ENCODE measurements around the gene GLUD1. TPM values are rescaled to one million over a fixed set of nuclear protein-coding genes. Genes with fewer than 3 reads are reported as not detected.
"Not testable (repeated sequence)": the region's sequence is repeated elsewhere in the genome, so short reads cannot be mapped to it uniquely, and the experiment has no call there.

GLUD1 gene
- total RNA-seq, 2 donors from 2014 or later: 134 to 176 TPM

DNA sequence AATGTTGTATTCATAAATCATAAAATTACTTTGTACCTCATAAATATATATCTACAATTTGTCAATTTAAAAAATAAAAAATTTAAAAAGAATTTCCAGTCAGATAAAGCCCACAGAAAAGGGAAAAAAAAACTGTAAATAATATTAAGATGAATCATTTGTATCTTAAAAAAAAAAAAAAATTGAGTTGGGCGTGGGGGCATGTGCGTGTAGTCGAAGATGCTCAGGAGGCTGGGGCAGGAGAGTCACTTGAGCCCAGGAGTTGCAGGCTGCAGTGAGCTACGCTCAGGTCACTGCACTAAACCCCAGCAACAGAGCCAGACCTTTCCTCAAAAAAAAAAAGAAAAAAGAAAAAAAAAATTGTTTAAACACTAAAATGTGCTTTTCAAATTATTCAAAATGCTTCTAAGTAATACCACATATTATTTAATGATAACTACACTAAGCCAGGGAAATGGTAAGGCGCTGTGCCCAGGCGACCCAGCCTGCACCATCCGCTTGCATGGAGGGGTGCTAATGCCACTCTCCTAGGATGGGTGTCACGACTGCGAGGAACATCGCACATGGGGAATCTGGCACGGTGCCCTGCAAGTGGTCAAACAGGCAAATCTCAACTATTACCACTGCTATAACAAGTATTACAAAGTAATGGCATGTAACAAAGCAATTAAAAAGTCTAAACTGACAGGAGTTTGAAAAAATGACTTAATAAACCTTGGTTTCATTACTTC is 15.4 kb downstream of the GLUD1 start:
- Mint-ChIP-seq H3K27ac (no peak overlapping the region), H3K4me1 (peaks cover 31% of the 10 kb centered on the region), H3K9me3 (no peaks in the 10 kb centered on the region), H3K36me3 (ENCODE audit: low read depth) (peaks cover 66% of the 10 kb centered on the region), H3K27me3 (no peaks in the 10 kb centered on the region), H3K4me3 (no peak overlapping the region)
- no peak for ATAC-seq (replicated peaks)

DNA sequence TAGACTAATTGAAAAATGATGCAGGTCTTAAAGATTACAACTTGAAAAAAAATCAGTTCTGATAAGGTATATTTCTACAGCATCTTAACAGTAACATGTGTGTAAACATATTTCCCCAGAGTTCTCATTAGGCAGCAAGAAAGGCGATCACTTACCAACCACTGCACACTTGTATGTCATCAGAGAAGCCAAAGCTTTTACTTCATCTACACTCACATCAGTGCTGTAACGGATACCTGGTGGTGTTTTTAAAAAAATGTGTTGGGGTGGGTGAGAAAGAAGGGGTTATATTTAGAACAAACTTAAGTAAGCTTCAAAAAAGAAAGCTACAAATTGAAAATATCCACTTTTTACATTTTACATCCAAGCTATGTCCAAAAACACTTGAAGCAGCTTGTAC is 18.2 kb downstream of the GLUD1 start:
- ATAC-seq (replicated peaks); H3K9me3 Mint-ChIP-seq; H3K27ac Mint-ChIP-seq; H3K27me3 Mint-ChIP-seq; H3K4me3 Mint-ChIP-seq: not testable (repeated sequence)
- Mint-ChIP-seq H3K4me1 (peaks cover 15% of the 10 kb centered on the region), H3K36me3 (ENCODE audit: low read depth) (peaks cover 42% of the 10 kb centered on the region)

DNA sequence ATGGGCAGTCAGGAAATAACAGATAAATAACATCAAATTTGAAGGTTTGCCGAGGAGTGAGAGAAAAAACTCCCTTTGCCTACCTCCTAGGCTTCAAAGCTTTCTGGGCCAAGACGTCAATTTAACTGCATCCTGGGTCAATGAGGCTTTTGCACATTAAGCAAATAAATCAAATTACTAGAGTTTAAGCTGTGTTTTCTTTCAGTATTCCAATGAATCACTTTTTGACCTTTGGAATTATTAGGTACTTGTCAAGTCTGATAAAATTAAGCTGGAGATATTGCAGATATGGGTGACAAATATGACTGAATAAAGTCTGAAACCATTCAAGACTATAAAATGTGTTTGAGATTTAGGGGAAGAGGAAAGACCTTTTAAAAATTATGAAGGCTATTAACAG is 22.2 kb downstream of the GLUD1 start:
- Mint-ChIP-seq H3K9me3 (no peaks in the 10 kb centered on the region), H3K27me3 (no peaks in the 10 kb centered on the region), H3K4me1 (peaks cover 10% of the 10 kb centered on the region), H3K4me3 (no peak overlapping the region), H3K27ac (no peak overlapping the region), H3K36me3 (ENCODE audit: low read depth) (peaks cover 27% of the 10 kb centered on the region)
- no peak for ATAC-seq (replicated peaks)

DNA sequence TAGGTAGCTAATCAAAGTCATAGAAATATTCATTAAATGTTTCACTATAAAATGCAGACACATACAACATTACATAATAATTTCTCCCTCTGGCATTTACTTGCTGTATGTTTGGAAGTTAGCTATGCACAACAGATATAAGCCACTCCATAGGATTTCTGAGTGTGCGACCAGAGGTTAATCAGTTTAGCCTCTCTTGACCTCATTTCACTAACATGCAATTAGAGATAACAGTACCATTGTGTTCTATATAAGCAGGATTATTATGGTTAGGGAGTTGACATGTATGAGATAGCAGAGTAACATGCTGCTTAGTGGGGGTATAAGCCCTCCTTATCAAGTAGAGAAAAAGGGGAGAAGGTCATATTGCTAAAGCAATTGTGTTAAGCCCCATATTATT is 26.4 kb downstream of the GLUD1 start:
- H3K27me3 Mint-ChIP-seq: no peaks in the 10 kb centered on the region

DNA sequence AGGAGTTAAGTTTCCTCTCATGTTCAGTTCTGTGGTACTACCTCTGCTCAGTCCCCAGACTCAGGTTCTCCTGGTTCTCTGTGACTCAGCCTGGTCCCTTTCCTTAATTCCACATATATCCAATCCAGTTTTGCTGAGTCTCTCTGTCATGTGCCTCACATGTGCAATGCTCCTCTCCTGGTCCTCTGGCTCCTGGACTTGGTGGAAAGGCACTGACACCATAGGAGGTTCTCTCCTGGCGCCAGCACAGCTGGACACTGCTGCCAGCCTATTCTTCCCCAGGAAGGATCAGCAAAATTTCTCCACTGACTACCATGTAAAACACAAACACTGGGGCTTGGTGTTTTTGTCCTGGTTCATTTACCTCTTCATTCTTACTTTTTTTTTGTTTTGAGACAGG is 27.8 kb downstream of the GLUD1 start:
- no peak for ATAC-seq (replicated peaks)
- peaks cover 9% of the 10 kb centered on the region for H3K4me1 Mint-ChIP-seq
- H3K36me3 Mint-ChIP-seq (ENCODE audit: low read depth): no peaks in the 10 kb centered on the region
- H3K27ac Mint-ChIP-seq: peak overlapping the region; percentile 60
- no peaks in the 10 kb centered on the region for H3K9me3 Mint-ChIP-seq
- no peaks in the 10 kb centered on the region for H3K27me3 Mint-ChIP-seq
- no peak overlapping the region for H3K4me3 Mint-ChIP-seq

More for the DNA sequence above, 26.4 kb downstream of the GLUD1 start:
- ATAC-seq (replicated peaks): no peak
- H3K4me3 Mint-ChIP-seq: no peak overlapping the region
- H3K4me1 Mint-ChIP-seq: peaks cover 10% of the 10 kb centered on the region
- no peaks in the 10 kb centered on the region for H3K36me3 Mint-ChIP-seq (ENCODE audit: low read depth)
- H3K9me3 Mint-ChIP-seq: no peaks in the 10 kb centered on the region
- no peak overlapping the region for H3K27ac Mint-ChIP-seq

DNA sequence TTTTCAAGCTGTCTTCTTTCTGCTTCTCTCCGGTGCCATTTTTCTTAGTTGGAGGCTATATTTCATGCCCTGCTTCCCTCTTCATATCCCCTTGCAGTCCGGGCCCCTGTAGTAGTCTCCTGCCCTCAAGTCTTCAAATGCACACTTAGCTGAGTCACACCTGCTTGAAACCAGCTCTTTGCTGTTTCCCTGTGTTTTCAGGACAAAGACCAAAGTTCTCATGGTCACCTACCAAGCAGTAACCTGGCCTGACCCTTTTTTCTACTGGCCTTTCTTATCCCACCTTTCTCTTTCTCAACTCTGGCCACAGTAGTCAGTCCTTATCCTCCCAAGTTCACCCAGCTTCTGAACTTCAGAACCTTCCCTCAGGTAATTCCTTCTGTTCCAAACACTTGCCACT is 28.5 kb downstream of the GLUD1 start:
- H3K4me1 Mint-ChIP-seq: peaks cover 3% of the 10 kb centered on the region
- H3K9me3 Mint-ChIP-seq: no peaks in the 10 kb centered on the region
- H3K27me3 Mint-ChIP-seq: no peaks in the 10 kb centered on the region
- no peak overlapping the region for H3K4me3 Mint-ChIP-seq
- no peak for ATAC-seq (replicated peaks)
- H3K36me3 Mint-ChIP-seq (ENCODE audit: low read depth): no peaks in the 10 kb centered on the region
- peak overlapping the region; percentile 60 for H3K27ac Mint-ChIP-seq

DNA sequence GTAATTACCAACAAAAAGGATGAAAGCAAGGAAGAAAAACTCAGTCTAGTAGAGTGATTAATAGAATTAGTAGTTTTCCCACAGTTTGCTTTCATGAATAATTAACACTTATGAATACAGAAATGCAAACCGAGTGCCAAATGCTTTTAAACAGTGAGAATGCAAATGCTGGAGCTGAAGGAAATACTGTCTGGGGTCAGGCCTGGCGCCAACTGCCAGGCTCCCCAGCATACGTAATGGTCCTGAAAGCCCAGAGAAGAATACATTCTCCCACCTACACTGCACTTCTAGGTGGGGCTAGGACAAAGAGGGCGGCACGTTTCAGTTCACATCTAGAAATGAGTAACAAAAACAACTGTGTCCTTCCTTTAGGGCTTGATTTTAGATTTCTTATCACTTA is 30.0 kb downstream of the GLUD1 start:
- H3K27me3 Mint-ChIP-seq: no peaks in the 10 kb centered on the region
- H3K4me3 Mint-ChIP-seq: no peak overlapping the region
- no peak overlapping the region for H3K27ac Mint-ChIP-seq
- H3K9me3 Mint-ChIP-seq: no peaks in the 10 kb centered on the region
- peaks cover 3% of the 10 kb centered on the region for H3K4me1 Mint-ChIP-seq
- ATAC-seq (replicated peaks): no peak
- no peaks in the 10 kb centered on the region for H3K36me3 Mint-ChIP-seq (ENCODE audit: low read depth)

DNA sequence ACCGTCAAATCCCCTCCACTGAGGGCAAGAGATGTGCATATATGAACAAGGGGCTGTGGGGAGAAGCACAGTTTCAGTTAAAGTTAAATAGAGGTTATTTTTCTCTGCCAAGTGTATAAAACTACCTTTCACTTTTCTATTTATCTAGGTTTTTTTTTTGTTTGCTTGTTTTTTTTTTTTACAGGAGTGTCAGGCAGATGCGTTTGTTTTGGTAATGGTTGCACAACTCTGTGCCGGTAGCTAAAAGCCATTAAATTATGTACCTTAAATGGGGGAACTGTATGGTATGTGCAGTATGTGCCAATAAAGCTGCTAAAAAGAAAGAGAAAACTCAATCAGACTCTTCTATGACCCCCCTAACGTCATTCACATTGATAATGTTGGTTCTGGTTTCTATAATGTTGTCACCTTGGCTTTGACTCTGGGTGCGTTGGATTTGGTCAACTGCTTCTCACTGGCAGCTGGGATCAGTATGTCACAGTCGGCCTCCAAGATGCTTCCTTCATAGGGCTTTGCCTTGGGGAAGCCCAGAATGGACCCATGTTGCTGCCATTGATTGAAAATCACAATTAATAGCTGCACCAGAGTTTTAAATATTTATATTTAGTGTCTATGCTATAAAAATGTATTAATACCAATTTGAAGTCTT is 34.2 kb downstream of the GLUD1 start:
- Mint-ChIP-seq H3K9me3 (no peaks in the 10 kb centered on the region), H3K36me3 (ENCODE audit: low read depth) (no peaks in the 10 kb centered on the region), H3K27ac (no peak overlapping the region), H3K27me3 (no peaks in the 10 kb centered on the region), H3K4me1 (no peaks in the 10 kb centered on the region), H3K4me3 (no peak overlapping the region)
- ATAC-seq (replicated peaks): no peak

DNA sequence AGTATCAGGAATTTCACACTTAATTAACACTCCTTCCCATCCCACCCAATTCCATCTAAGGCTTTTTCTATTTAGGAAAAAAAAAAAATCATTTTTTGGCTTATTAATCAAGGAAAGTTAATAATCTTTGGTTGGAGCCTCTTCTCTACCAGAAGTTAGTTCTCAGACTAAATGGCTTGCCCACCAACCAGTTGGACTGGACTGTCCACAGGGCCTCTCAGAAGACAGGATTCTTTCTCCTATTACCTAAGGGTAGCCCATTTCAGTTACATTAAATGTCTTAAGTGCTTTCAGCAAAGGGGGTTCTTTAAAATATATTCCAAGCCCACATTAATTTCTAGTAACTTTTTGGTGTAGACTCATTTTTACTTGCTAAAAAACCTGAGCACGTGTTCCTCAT is 35.2 kb downstream of the GLUD1 start:
- no peaks in the 10 kb centered on the region for H3K27me3 Mint-ChIP-seq
- H3K27ac Mint-ChIP-seq: no peak overlapping the region
- no peak overlapping the region for H3K4me3 Mint-ChIP-seq
- no peak for ATAC-seq (replicated peaks)
- H3K36me3 Mint-ChIP-seq (ENCODE audit: low read depth): no peaks in the 10 kb centered on the region
- no peaks in the 10 kb centered on the region for H3K9me3 Mint-ChIP-seq
- H3K4me1 Mint-ChIP-seq: no peaks in the 10 kb centered on the region

DNA sequence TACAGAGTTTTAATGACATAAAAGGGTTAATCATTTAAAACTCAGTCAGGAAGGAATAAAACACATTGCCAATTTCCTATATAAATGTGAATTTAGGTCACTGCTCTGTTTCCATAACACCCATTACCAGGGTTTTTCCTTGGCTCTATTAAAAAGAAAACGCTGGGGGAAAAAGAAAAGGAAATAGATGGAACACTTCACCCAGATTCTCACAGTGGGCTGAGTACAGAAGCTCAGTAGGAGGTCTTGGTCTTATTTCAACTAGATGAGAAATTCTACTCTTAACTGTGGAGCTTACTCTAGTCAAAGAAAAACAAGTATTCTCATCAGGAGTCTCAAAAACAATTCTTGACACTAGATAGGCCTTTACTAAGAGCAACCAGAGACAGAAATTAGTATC is 36.5 kb downstream of the GLUD1 start:
- H3K36me3 Mint-ChIP-seq (ENCODE audit: low read depth): no peaks in the 10 kb centered on the region

DNA sequence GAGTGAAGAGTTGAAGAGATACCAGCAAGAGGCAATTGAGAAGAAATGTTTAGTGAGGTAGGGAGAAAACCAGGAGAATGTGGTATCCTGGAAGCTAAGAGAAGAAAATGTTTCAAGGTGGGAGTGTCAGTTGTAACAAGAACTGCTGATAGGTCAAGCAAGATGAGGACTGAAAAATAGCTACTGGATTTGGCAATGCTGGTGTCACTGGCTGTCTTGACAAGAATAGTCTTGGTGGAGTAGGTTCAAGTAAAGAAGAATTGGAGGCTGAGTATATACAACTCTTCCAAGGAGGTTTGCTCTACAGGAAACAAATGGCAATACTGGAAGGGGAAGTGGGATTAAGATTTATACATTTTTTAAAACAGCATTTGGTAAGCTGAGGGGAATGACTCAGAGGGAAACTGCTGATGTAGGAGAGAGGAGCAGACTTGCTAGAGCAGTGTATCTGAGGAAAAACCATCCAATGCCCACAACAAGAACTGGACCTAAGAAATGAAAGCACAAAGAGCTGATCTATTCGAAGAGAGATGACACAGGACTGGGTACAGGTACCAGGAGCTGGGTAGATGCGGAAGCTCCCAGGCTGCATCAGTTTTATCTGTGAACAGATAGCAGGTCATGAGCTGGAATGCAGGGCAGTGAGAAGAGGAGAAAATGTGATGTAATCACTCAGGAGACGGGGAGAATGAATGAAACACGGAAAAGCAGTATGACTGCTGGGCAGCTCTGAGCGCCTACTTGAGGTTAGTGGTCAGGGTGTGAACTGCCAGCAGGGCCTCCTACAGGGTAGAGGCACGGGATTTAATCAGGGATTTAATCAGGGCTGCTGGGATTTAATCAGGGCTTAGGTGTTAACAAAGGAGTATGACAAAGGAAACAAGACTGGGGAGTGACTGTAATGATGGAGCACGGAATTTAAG is 40.0 kb downstream of the GLUD1 start:
- Mint-ChIP-seq H3K36me3 (ENCODE audit: low read depth) (peaks cover 14% of the 10 kb centered on the region), H3K4me1 (no peaks in the 10 kb centered on the region), H3K27me3 (no peaks in the 10 kb centered on the region), H3K9me3 (no peaks in the 10 kb centered on the region), H3K27ac (no peak overlapping the region), H3K4me3 (no peak overlapping the region)
- ATAC-seq (replicated peaks): peak; percentile 87

More for the DNA sequence above, 36.5 kb downstream of the GLUD1 start:
- ATAC-seq (replicated peaks): no peak
- no peak overlapping the region for H3K4me3 Mint-ChIP-seq
- H3K27ac Mint-ChIP-seq: no peak overlapping the region
- H3K9me3 Mint-ChIP-seq: no peaks in the 10 kb centered on the region
- H3K4me1 Mint-ChIP-seq: no peaks in the 10 kb centered on the region
- no peaks in the 10 kb centered on the region for H3K27me3 Mint-ChIP-seq

DNA sequence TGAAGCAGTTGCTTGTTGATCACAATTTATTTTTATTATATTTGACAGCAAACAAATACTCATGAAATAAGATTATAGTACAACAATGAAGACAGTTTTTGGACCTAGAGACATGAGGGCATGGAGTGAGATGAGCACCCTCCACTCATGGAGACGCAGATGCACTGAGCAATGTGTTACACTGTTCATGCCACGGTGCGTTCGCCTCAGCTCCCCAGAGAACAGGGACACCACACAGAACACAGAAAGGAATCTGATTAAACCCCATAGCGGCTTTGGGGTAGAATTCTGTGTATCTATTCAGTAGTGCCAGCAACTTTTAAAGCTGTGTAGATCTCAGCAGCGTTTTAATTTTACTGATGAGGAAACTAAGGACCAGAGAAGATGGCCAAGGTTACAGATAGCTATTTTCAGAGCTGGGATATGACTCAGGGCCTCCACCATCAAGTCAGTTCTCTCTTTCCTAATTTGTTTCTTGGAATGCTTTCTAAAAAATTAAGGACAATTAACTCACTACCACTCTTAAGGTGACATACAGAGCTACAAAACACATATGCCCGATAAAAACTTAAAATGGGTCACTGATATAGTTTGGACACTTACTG is 41.0 kb downstream of the GLUD1 start:
- H3K27ac Mint-ChIP-seq: no peak overlapping the region
- ATAC-seq (replicated peaks): no peak
- no peak overlapping the region for H3K4me3 Mint-ChIP-seq
- H3K27me3 Mint-ChIP-seq: no peaks in the 10 kb centered on the region
- no peaks in the 10 kb centered on the region for H3K9me3 Mint-ChIP-seq
- peaks cover 23% of the 10 kb centered on the region for H3K36me3 Mint-ChIP-seq (ENCODE audit: low read depth)
- H3K4me1 Mint-ChIP-seq: no peaks in the 10 kb centered on the region

DNA sequence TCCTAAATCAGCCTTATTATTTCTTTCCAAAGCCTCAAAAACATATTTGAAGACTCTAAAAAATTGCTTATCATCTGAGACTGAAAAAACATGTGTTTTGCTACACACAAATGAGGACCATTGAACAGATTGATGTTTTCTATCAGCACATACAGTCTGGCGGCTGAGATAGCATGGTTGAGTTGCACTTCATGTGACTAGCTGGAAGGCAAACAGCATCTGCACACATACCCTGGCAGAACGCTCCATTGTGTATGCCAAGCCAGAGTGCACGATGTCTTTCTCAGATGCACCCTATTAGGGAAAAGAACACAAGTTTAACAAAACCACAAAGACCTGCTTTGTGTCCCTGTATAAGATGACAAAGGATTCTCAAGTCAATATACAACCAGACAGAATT is 41.5 kb downstream of the GLUD1 start:
- Mint-ChIP-seq H3K4me1 (no peaks in the 10 kb centered on the region), H3K4me3 (no peak overlapping the region), H3K9me3 (no peaks in the 10 kb centered on the region), H3K27ac (no peak overlapping the region), H3K36me3 (ENCODE audit: low read depth) (peaks cover 29% of the 10 kb centered on the region), H3K27me3 (no peaks in the 10 kb centered on the region)
- no peak for ATAC-seq (replicated peaks)

DNA sequence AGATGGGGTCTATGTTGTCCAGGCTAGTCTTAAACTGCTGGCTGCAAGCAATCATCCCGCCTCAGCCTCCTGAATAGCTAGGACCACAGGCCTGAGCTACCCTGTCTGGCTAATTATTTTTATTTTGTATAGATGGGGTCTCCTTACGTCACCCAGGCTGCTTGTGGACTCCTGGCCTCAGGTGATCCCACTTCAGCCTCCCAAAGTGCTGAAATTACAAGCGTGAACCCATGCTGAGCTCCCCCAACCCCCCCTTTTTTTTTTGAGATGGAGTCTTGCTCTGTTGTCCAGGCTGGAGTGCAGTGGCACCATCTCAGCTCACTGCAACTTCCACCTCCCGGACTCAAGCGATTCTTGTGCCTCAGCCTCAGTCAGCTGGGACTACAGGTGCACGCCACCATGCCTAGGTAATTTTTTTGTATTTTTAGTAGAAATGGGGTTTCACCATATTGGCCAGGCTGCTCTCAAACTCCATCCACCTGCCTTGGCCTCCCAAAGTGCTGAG is 49.2 kb downstream of the GLUD1 start:
- no peaks in the 10 kb centered on the region for H3K9me3 Mint-ChIP-seq
- H3K27ac Mint-ChIP-seq: no peak overlapping the region
- H3K4me1 Mint-ChIP-seq: no peaks in the 10 kb centered on the region
- ATAC-seq (replicated peaks): no peak
- H3K36me3 Mint-ChIP-seq (ENCODE audit: low read depth): peaks cover 60% of the 10 kb centered on the region
- H3K27me3 Mint-ChIP-seq: no peaks in the 10 kb centered on the region
- H3K4me3 Mint-ChIP-seq: no peak overlapping the region
